ENCODE measurements around the gene FILIP1L. TPM values are rescaled to one million over a fixed set of nuclear protein-coding genes. Genes with fewer than 3 reads are reported as not detected.
A peak's percentile ranks its signal among the peaks of the same experiment; 100 is the strongest.

Gene FILIP1L
- total and polyA plus RNA-seq, 2 of the 4 experiments (the other 2 are of a cell fraction): 11.5 to 19.9 TPM

- peaks cover 32 to 72% of the 10 kb centered on the region in 2 experiments for H3K79me1 ChIP-seq (ENCODE audit: low read depth in 1 of 2, low read length in 2 of 2)
- no peak for TF ChIP-seq FOS (IDR thresholded peaks at IDR 0.05; ENCODE audit: low read depth, low read length)
- TF ChIP-seq, protein P1, sequence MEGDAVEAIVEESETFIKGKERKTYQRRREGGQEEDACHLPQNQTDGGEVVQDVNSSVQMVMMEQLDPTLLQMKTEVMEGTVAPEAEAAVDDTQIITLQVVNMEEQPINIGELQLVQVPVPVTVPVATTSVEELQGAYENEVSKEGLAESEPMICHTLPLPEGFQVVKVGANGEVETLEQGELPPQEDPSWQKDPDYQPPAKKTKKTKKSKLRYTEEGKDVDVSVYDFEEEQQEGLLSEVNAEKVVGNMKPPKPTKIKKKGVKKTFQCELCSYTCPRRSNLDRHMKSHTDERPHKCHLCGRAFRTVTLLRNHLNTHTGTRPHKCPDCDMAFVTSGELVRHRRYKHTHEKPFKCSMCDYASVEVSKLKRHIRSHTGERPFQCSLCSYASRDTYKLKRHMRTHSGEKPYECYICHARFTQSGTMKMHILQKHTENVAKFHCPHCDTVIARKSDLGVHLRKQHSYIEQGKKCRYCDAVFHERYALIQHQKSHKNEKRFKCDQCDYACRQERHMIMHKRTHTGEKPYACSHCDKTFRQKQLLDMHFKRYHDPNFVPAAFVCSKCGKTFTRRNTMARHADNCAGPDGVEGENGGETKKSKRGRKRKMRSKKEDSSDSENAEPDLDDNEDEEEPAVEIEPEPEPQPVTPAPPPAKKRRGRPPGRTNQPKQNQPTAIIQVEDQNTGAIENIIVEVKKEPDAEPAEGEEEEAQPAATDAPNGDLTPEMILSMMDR (conservative IDR thresholded peaks at IDR 0.05; ENCODE audit: low read depth, low read length): no peak
- TF ChIP-seq SMC3 (IDR thresholded peaks at IDR 0.05; ENCODE audit: low read depth, low read length): no peak
- TF ChIP-seq CHD1 (IDR thresholded peaks at IDR 0.05; ENCODE audit: low read depth, low read length): no peak
- no peak for TF ChIP-seq POLR2A (IDR thresholded peaks at IDR 0.05; ENCODE audit: low read depth, low read length)
- TF ChIP-seq RFX5 (IDR thresholded peaks at IDR 0.05; ENCODE audit: low read depth, low read length): no peak
- no peak for TF ChIP-seq ELK1 (IDR thresholded peaks at IDR 0.05; ENCODE audit: borderline replicate concordance, low read depth, low read length)
- no peak for TF ChIP-seq NFE2L2 (IDR thresholded peaks at IDR 0.05; ENCODE audit: low read depth, low read length)
- no peak for TF ChIP-seq BHLHE40 (IDR thresholded peaks at IDR 0.05; ENCODE audit: low read depth, low read length)
- no peak for TF ChIP-seq CEBPB (IDR thresholded peaks at IDR 0.05; ENCODE audit: low read depth, low read length)
- no peak for TF ChIP-seq MXI1 (IDR thresholded peaks at IDR 0.05; ENCODE audit: borderline replicate concordance, low read depth, low read length)
- no peak for TF ChIP-seq RCOR1 (IDR thresholded peaks at IDR 0.05; ENCODE audit: insufficient replicate concordance, low read length)
- TF ChIP-seq MAZ (IDR thresholded peaks at IDR 0.05; ENCODE audit: borderline replicate concordance, low read depth, low read length): no peak
- TF ChIP-seq MAFK (IDR thresholded peaks at IDR 0.05; ENCODE audit: low read depth, low read length): no peak
- peaks cover 34% of the 10 kb centered on the region for H4K20me1 ChIP-seq (ENCODE audit: insufficient read depth, low read length)
- no peak overlapping the region for H3K56ac ChIP-seq (ENCODE audit: extremely low read depth, insufficient read depth, low read length)
- dilution Hi-C loops (cut with HindIII; ENCODE audit: low sequenced_read_pairs, unreplicated experiment): no loop called here
- in situ Hi-C loops (cut with MboI; ENCODE audit: low sequenced_read_pairs): loop anchor here (25.0 kb wide), 1 partner anchor 201 kb away; no protein-coding TSS in a partner anchor
- DNase-seq (no peak), ATAC-seq (ENCODE audit: low read depth) (no peak)
- no peak overlapping the region for H3K4me2 ChIP-seq (ENCODE audit: low read depth, low read length)
- peak overlapping the region; percentile 58 for H2BK20ac ChIP-seq (ENCODE audit: low read depth, low read length)
- peak overlapping the region; percentile 71; the same call in 1 of the 2 replicates for H4K5ac ChIP-seq (ENCODE audit: low read depth, low read length)
- ChIA-PET CTCF (no interaction called here), POLR2A (ENCODE audit: unreplicated experiment) (no interaction called here)
- peaks cover 27% of the 10 kb centered on the region for H3K9me1 ChIP-seq (ENCODE audit: insufficient read depth, low read length)
- peak overlapping the region; percentile 79 for H4K91ac ChIP-seq (ENCODE audit: insufficient read depth, low read depth, low read length)
- peak overlapping the region; percentile 88 for H3K4ac ChIP-seq (ENCODE audit: low read depth, low read length)
- no peak overlapping the region for H3K4me3 ChIP-seq (ENCODE audit: insufficient read depth, low read depth, low read length)
- peak overlapping the region; percentile 66 for H3K14ac ChIP-seq (replicated peaks; ENCODE audit: low read depth, low read length)
- H2AK9ac ChIP-seq (replicated peaks; ENCODE audit: low read depth, low read length, poor library complexity): peak overlapping the region; percentile 25
- H3K27ac ChIP-seq (ENCODE audit: insufficient read depth, low read length): peak overlapping the region; percentile 5; the same call in 1 of the 2 replicates
- H2BK5ac ChIP-seq (ENCODE audit: low read depth, low read length, poor library complexity, severe bottlenecking): peak overlapping the region; percentile 87
- no TSS peak for BruUV-seq (replicated peaks)
- H3K27me3 ChIP-seq (ENCODE audit: control insufficient read depth, insufficient read depth, low read length): no peaks in the 10 kb centered on the region
- no CpG with 5 or more reads among the region's 1 CpG for WGBS, 2 experiments (ENCODE audit: extremely low coverage in 2 of 2, insufficient read length in 1 of 2)
- peak overlapping the region; percentile 10; the same call in 1 of the 2 replicates for H3K18ac ChIP-seq (ENCODE audit: low read depth, low read length)
- peak overlapping the region; percentile 66 to 81 for H4K8ac ChIP-seq (ENCODE audit: low read depth in 2 of 2, low read length in 2 of 2)
- H3K23ac ChIP-seq (ENCODE audit: low read depth, low read length): peak overlapping the region; percentile 86
- H3K9me3 ChIP-seq (ENCODE audit: control insufficient read depth, insufficient read depth, low read length): no peaks in the 10 kb centered on the region
- H3K36me3 ChIP-seq (ENCODE audit: control insufficient read depth, insufficient read depth, low read length): peaks cover 31% of the 10 kb centered on the region
- peak overlapping the region; percentile 87 for H2BK120ac ChIP-seq (ENCODE audit: low read depth, low read length)
- H2AFZ ChIP-seq (replicated peaks; ENCODE audit: low read length, poor library complexity): no peak overlapping the region
- H3K9ac ChIP-seq (ENCODE audit: low read depth, low read length): peak overlapping the region; percentile 46; the same call in 1 of the 2 replicates
- intact Hi-C loops (cut with micrococcal nuclease): no loop called here
- H2AK5ac ChIP-seq (ENCODE audit: low read depth, low read length): peak overlapping the region; percentile 96
- H2BK15ac ChIP-seq (ENCODE audit: low read depth, low read length): peak overlapping the region; percentile 99; the same call in 2 of the 3 replicates
- peaks cover 26% of the 10 kb centered on the region for H3K4me1 ChIP-seq (ENCODE audit: control insufficient read depth, insufficient read depth, low read length)
Measured at GRCh38 chr3:99861216-99861615, 253.1 kb downstream of the FILIP1L start.

Measured in IMR-90 (cell line).